NCI-H1694 (cell line): ENCODE results near the gene ZNF726.
"Not testable (repeated sequence)": the region's sequence is repeated elsewhere in the genome, so short reads cannot be mapped to it uniquely, and the experiment has no call there.

Experiments used
- DNase-seq: peaks from one replicate; lab custom pipeline; 2025; lab: John Stamatoyannopoulos, UW

The ZNF726 gene

DNA sequence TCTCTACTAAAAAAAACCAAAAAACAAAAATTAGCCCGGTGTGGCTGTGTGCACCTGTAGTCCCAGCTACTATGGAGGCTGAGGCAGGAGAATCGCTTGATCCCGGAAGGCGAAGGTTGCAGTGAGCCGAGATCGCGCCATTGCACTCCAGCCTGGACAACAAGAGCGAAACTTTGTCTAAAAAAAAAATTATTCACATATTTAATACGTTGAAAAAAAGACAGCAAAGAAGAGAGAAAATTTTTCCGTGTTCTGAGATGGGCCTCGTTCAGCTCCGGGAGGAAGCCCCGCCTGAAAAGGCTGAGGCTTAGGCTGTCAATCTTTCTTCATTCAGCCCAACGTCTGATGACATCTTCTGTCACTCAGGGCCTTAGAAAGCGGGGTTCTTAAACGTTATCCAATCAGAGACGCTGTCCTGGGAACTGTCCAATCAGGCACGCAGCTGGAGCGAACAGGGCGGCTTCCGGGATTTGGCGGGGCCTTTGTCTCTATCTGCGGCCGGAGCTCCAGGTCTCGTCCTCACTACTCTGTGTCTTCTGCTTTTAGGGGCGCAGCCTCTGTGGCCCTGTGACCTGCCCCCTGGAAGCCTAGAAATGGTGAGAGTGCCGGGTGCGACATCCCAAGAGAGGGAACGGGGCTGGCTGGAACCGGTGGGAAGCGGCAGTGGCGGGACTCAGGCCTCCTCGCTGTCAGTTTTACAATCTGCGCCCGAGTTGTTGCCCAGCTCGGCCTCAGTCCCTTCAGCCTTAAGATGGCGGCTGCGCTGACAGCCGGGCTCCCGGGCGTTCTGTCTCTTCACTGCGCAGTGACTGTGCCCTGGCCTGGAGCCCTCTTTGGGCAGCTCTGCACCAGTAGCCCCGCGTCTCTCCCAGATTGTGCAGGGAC is at the start of gene ZNF726:
Gene ZNF726, plus strand, starts transcription at position 485 of the 885 bp plus-strand sequence. Its CDS starts 109 bp downstream, at position 594.
- DNase-seq = peak; percentile 93

DNA sequence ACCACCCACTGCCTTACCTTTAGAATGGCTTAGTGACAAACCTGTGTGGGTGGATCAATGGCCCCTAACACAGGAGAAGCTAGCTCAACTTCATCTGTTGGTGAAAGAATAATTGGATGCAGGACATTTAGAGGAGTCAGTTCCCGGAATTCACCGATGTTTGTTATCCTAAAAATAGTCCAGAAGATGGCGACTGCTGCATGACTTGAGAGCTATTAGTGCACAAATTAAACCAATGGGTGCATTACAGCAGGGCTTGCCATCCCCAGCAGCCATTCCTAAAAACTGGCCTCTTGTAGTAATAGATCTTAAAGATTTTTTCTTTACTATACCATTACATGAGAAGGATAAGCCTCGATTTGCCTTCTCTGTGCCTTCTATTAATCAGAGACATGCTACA is 46.8 kb upstream of the ZNF726 start:
- peak; percentile 18 for DNase-seq

DNA sequence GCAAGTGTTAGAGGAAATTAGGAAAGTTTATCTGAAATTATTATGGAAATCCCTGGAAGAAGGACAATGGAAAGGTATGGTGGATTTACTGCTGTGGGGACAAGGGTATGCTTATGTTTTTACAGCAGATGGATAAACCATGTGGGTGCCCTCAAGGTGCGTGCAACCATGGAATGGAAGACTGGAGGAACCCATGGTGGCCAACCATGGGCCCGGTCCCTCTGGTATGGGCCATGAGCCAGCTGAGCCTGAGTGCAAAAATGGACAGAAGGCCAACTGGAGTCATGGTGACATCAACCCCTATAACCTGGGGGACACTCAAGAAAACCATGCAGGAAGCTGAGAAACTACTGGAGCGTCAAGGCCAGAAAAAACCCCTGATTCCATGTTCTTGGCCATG is 46.1 kb upstream of the ZNF726 start:
- no peak for DNase-seq

DNA sequence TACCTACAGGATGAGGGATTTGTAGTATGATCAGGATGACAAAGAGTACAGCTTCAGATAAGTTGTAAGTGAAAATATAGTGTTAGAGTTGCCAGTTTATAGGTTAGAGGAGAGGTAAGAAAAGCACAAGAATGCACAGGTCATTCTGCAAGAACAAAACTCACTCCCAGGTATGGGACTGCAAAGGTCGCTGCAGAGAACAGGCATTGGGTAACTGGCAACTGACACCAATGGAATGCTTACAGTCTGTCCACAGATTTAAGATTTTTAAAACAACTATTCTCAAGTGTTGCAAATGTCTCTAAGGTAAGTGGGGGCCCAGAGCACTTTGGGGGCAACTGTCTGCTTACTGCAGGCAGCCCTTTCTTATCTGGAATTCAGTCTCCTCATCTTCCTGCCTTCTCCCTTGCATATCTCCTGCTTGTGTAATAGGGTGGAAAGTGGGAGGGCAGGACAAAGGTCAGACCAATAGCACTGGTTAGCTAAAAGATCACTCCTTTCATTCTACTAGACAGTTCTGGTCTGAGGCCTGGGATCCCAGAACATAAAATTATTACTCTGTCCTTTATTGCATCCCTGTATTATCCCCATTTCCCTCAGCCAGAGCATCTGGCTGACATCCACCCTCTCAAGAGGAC is 42.3 kb upstream of the ZNF726 start:
- DNase-seq = no peak

DNA sequence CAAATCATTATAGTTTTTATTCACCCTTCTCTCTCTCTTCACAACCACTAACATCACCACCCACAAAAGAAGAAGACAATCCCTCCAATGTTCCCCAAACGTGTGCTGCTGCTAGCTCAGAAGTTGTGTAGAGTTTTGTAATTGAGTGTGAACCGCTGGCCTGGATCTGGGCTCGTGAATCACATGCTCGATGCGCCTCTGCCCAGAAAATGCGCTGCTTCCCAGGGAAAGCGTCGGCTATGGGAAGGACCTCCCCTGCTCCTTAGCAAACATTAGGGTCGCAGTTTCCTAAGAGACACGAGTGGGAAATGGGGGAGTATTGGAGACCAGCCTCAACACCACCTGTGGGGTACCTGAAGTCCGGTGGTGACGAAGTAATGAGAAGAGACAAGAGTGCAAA is 38.4 kb upstream of the ZNF726 start:
- DNase-seq = no peak

DNA sequence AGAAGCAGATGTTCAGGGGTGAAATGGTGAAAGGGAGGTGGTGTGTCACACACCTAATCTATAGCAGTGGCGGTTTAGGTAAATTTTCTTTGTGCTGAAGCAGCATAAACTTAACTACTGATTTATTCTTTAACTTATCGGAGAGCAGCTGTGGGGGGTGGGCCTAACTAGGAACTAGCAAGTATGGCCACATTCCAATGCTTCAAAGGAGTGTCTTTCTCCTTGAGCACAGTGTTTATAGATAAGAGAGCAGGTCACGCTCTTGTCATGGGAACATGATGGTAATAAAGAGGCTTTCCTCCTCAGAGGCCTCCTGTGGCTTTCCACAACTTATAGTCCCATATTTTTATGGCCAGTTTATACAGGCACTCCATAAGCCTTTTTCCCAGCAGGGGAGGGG is 37.9 kb upstream of the ZNF726 start:
- DNase-seq = not testable (repeated sequence)

DNA sequence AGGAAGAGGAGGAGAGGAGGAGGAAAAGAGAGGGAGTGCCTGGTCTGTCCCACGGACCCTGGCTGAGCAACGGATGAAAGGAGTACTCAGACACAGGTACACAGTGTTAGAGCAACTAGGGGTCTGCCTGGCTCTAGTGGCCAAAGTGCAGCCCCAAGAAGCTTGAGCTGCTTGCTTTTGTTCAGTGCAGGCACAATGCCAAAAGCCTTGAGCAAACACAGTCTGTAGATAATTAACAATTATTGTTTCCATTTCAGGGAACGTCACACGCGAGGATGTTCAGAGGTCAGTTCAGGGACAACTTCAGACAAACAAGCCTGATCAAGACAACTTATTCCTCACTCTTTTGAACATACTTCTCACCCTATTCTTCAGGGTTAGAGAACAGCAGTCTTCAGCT is 32.2 kb upstream of the ZNF726 start:
- DNase-seq = no peak

DNA sequence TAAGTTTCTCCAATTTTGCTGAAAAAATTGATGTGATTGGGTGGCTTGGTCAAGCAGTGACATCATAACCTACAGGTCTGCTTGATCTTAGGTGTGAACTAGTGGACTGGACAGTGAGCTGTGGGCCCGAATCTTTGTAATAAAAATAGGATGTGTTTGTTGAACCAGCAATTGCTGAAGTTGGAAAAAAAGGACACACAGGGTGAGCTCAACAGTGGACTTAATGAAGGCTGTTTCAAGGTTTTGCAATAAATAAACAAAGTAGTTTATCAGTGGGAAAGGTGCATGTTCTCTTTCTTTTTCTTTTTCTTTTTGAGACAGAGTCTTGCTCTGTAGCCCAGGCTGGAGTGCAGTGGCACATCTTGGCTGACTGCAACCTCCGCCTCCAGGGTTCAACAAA is 30.3 kb upstream of the ZNF726 start:
- DNase-seq = no peak

DNA sequence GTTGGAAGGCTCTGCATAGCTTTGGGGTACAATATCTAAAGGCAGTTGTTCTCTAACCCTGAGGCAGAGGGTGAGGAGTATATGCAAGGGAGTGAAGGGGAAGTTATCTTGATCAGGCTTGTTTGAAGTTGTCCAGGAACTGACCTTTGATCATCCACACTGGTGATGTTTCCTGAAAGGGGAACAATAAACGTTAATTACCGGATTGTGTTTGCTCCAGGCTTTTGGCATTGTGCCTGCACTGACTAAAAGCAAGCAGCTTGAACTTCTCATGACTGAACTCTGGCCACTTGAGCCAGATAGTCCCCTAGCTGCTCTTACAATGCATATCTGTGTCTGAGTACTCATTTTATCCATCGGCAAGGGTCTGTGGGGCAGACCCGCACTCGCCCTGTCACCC is 27.0 kb upstream of the ZNF726 start:
- DNase-seq = no peak

DNA sequence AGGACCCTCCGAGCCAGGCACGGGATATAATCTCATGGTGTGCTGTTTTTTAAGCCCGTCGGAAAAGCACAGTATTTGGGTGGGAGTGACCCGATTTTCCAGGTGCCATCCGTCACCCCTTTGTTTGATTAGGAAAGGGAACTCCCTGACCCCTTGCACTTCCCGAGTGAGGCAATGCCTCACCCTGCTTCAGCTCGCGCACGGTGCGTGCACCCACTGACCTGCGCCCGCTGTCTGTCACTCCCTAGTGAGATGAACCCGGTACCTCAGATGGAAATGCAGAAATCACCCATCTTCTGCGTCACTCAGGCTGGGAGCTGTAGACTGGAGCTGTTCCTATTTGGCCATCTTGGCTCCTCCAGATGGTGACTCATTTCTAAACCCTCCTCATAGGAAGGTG is 18.6 kb upstream of the ZNF726 start:
- not testable (repeated sequence) for DNase-seq

DNA sequence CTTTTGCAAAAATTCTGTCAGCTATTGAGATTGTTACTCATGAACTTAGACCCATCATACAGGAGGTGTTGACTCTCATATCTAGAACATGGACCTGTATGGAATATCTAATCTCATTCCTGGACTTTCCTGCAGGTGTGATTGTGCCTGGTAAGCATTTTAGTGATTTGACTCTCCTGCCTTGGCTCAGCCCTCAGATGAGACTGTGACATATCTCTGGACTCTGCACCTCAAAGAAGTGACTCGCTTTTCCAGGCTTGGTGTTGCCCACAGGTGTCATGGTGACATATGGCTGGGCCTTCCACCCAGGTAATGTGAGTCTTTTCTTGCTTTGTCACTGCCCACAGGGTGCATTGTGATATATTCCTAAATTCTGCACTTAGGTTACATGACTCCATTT is 17.8 kb upstream of the ZNF726 start:
- no peak for DNase-seq

DNA sequence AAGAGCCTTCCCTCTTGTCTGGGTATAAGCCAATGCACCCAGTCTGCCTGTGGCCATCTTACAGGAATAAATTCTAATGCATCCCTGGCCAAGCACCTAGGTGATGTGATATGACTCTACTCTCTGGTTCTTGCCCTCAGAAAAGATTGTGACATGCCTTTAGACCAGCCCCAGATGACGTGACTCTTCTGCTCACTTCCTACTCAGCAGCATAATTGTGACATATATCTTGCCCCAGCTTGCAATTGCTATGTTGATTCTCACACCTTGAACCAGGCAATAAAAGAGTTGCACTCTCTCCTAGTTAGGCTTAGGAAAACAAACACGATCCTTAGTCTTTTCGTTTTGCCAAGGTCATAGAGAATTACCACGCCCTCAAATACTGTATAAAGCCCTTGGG is 13.3 kb upstream of the ZNF726 start:
- DNase-seq = no peak

DNA sequence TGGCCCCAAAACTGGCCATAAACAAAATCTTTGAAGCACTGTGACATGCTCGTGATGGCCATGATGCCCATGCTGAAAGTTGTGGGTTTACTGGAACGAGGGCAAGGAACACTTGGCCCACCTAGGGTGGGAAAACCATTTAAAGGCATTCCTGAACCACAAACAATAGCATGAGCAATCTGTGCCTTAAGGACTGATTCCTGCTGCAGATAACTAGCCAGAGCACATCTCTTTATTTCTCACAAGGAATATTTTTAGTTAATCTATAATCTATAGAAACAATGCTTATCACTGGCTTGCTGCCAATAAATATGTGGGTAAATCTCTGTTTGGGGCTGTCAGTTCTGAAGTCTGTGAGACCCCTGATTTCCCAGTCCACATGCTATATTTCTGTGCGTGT is 10.3 kb upstream of the ZNF726 start:
- no peak for DNase-seq

DNA sequence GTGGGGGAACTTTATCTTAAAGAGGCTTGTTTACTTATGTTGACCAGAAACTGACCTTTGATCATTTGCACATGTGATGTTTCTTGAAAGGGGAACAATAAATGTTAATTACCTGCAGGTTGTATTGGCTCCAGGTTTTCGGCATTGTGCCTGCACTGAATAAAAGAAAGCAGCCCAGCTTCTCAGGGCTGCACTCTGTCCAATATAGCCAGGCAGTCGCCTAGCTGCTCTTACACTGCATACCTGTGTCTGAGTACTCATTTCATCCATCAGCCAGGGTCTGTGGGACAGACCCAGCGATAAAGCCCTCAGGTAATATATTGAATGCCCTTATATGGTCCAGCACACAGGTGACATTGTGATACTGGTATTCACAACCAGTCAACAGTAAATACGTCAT is 8.9 kb upstream of the ZNF726 start:
- no peak for DNase-seq

DNA sequence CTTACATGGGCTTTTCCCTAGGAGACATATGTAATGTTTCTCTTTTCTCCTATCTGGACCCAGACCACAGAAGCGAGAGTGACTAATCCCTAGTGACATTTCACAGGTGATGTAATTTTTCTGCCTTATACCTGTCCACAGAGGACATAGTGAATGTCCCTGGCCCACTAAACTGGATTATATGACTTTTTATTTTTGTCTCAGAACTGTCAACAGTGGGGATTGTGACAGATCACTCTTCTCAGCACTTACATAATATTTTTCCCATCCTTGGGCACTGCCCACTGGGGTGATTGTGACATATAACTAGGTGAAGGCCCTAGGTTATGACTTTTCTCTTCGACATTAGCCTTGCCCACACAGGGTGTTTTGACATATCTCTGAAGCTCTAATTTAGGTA is 7.9 kb upstream of the ZNF726 start:
- DNase-seq = no peak

DNA sequence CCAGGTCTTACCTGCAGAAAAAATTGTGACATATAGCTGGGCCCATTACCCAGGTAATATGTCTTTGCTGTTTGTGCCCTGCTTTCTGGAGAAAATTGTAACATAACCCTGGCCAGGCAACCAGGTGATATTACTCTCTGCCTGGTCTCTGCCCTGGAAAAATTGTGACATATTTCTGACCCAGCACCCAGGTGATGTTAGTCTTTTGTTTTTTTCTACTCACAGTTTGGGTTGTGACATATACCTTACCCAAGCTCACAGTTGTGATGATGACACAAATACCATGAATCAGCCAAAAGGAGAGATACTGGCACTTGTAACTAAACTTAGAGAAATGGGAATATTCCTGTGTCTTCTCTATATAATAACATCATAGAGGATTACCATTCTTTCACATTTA is 6.5 kb upstream of the ZNF726 start:
- DNase-seq = no peak

DNA sequence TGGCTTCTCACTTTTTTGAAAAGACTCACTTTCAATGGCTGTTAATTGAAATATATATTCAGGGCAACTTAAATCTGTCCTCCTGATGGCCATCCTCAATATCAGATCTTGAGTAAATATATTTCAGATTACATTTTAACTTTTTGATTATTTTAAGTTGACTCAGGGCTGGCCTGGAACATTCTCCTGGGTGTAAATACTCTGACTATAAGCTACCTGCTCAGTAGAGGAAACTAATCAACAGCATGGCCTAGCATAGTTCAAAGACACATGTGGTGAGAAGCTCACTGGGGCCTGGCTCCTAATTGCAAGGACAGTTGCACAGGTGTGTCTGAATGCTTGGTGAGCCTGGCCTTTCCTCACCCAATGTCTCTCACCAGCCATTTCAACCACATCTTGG is 5.5 kb upstream of the ZNF726 start:
- DNase-seq = no peak

DNA sequence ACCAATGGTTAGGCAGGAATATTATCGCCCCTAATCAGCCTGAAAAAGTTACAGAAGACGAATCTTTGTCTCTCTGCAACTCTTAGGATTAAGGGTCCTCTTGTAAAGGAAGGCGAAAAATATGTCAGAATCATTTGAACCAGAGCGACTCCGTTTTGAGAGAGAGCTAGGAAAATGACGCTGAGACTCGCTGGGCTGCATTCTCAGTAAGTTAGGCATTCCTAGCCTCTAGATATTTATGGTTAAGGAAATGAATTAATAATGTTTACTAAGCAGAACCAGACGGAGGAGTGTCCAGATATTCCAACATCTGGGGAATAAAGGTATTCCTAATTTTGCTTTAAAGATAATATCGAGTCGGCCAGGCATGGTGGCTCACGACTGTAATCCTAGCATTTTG is 755 bp upstream of the ZNF726 start:
- DNase-seq = no peak

DNA sequence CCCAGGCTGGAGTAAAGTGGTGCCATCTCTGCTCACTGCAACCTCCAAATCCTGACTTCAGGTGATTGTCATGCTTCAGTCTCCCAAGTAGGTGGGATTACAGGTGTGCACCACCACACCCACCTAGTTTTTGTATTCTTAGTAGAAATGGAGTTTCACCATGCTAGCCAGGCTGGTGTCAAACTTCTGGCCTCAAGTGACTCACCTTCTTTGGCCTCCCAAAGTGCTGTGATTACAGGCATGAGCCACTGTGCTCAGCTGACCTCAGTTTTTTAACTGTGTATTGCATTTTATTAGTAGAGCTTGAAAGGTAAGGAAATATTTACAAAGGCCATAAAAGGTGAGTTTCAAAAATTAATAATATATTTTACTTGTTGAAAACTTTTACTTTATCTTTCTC is 2.3 kb downstream of the ZNF726 start:
- DNase-seq = no peak

DNA sequence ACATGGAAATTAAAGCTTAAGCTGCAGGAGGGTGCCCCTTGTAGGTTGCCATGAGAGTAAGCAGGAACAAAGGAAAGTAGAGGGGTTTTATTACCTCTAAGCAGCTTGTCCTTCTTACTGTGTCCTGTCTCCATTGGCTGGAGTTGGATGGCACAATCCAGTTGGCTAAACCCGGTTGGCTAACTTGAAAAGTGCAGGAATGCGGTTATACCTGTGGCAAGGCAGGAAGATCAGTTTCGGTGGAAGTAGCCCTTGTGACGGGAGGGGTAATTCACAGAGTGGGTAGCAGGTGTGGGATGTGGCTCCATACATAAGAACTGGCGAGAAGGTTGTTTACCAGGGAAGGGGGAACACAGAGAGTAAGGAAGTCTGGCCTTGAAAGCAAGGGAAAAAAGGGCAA is 3.2 kb downstream of the ZNF726 start:
- DNase-seq = no peak

DNA sequence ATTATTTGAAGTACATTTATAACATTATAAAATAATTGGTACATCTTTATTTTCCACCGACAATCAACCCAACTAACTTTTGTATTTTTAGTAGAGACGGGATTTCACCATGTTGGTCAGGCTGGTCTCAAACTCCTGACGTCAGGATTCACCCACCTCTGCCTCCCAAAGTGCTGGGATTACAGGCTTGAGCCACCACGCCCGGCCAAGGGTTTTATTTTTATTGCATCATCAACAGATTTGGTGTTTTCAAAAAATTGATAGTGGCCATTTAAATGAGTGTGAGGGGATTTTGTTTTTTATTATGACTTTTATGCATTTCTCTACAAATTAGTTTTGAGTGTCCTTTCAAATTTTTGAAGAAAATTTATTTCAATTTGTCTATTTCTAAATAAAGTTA is 10.6 kb downstream of the ZNF726 start:
- no peak for DNase-seq

DNA sequence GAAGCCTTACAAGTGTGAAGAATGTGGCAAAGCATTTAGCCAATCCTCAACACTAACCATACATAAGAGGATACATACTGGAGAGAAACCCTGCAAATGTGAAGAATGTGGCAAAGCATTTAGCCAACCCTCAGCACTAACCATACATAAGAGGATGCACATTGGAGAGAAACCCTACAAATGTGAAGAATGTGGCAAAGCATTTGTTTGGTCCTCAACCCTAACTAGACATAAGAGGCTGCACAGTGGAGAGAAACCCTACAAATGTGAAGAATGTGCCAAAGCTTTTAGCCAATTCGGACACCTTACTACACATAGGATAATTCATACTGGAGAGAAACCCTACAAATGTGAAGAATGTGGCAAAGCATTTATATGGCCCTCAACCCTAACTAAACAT is 18.2 kb downstream of the ZNF726 start:
- DNase-seq = no peak

DNA sequence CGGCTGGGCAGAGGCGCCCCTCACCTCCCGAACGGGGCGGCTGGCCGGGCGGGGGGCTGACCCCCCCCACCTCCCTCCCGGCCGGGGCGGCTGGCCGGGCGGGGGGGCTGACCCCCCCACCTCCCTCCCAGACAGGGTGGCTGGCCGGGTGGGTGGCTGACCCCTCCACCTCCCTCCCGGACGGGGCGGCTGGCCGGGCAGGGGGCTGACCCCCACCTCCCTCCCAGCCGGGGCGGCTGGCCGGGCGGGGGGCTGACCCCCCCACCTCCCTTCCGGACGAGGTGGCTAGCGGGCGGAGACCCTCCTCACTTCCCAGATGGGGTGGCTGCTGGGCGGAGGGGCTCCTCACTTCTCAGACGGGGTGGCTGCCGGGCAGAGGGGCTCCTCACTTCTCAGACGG is 22.3 kb downstream of the ZNF726 start:
- not testable (repeated sequence) for DNase-seq

DNA sequence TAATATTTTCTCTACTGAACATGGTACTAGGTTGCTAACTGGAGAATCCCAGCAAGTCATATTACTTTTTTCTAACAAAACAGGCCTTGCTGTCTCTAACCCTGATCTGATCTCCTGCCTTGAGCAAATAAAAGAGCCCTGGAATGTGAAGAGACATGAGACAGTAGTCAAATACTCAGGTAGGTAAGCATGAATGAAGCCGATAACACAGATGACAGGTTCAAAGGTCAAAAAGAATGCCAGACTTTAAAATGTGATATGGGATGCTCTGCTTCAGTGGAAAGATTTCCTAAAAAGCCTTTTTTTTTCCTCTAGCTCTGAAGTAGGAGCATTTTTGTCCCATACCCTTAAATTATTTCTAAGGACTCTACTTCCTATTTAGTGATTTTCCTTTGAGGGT is 28.7 kb downstream of the ZNF726 start:
- no peak for DNase-seq
